Heart right ventricle (tissue), 16 donors: ENCODE measurements around the gene MGAT5. TPM values are rescaled to one million over a fixed set of nuclear protein-coding genes. Genes with fewer than 3 reads are reported as not detected.

Experiments
- ATAC-seq, 8 donors: fragments of 200-7000 bp; cut with Tn5 transposase; one replicate each; pipeline ENCODE4 v1.9.1; 2020; ENCODE audit warnings: mild to moderate bottlenecking in 8 of 8, moderate library complexity in 8 of 8, moderate number of reproducible peaks in 1 of 8
- DNase-seq, 2 donors: peaks; one replicate each; pipeline ENCODE4 v3.0.0-alpha.2; 2020
- H3K27ac ChIP-seq, 10 donors: fragments of 200-600 bp; sonication (generic) in 2 of 10; one replicate each; pipeline versions ENCODE4 v1.5.0 to v1.8.0; 2020 to 2022; ENCODE audit warnings: mild to moderate bottlenecking in 3 of 10
- H3K27me3 ChIP-seq, 7 donors: fragments of 200-600 bp; one replicate each; pipeline ENCODE4 v1.8.0; 2021 to 2022; ENCODE audit warnings: mild to moderate bottlenecking in 2 of 7
- H3K36me3 ChIP-seq, 9 donors: fragments of 200-600 bp; sonication (generic) in 1 of 9; one replicate each; pipeline versions ENCODE4 v1.5.0 to v1.8.0; 2020 to 2022; ENCODE audit warnings: mild to moderate bottlenecking in 2 of 9
- H3K4me1 ChIP-seq, 9 donors: fragments of 200-600 bp; sonication (generic) in 1 of 9; one replicate each; pipeline versions ENCODE4 v1.5.0 to v1.8.0; 2020 to 2022; ENCODE audit warnings: mild to moderate bottlenecking in 4 of 9
- H3K4me3 ChIP-seq, 10 donors: fragments of 200-600 bp; sonication (generic) in 2 of 10; one replicate each; pipeline versions ENCODE4 v1.5.0 to v1.8.0; 2020 to 2022; ENCODE audit warnings: mild to moderate bottlenecking in 7 of 10, moderate library complexity in 2 of 10
- H3K9me3 ChIP-seq, 11 donors: fragments of 200-600 bp in 10 of 11; sonication (generic) in 2 of 11; one replicate each; pipeline versions ENCODE4 v1.5.0 to v1.8.0; 2013 to 2022; ENCODE audit warnings: mild to moderate bottlenecking in 2 of 11, control low read depth in 1 of 11, moderate library complexity in 1 of 11
- WGBS, 2 donors: extraction: QIAGEN DNeasy Blood & Tissue Kit; methylation state at CpG; one replicate each; pipeline ENCODE4 v1.1.7; 2013; ENCODE audit warnings: inconsistent platforms in 1 of 2; 5-methylcytosine and 5-hydroxymethylcytosine counted together
- intact Hi-C, 10 donors: fragments of 100-400 bp; cut with DNase I; formaldehyde crosslinking; loops; one replicate each; pipeline versions ENCODE4 v1.11.1 to v1.14.2; 2022
- polyA plus RNA-seq, 2 donors: library from polyadenylated mRNA; stranded (reverse); fragments of 200-250 nt; gene quantifications; one replicate each; pipeline ENCODE4 v1.2.3, GENCODE V29; 2013
- total RNA-seq, 10 donors: library from RNA; stranded (reverse); fragmentation: NEBNext Ultra II Directional in 3 of 10; extraction: Animal tissue kit (Norgen Biotek cat#: 25700) in 3 of 10; gene quantifications; one replicate each; pipeline versions ENCODE4 v1.2.1 to v1.2.4, GENCODE V29; 2021 to 2023
- TF ChIP-seq, protein P1 (sequence below), 9 donors: fragments of 200-600 bp; sonication (generic) in 2 of 9; IDR thresholded peaks; one replicate each; pipeline versions ENCODE4 v1.5.0 to v1.8.0; 2021 to 2022; ENCODE audit warnings: antibody characterized with exemption in 9 of 9, mild to moderate bottlenecking in 5 of 9, moderate library complexity in 1 of 9
- donor health status: Arrhythmogenic right ventricular cardiomyopathy.
- donor health status: ischemic (EF 13 %, LVEDD 7.1; RV severe dilation, severe dysfunction).
- donor health status: healthy with polysubstance abuse.
- donor health status: DM: no; HTN: yes; CAD: no.
- donor health status: DM: no; HTN: no; CAD: no.
- donor health status: ischemic (EF 25% LVEDD 6.9; RV normal size, moderate dysfunction).
- donor health status: ischemic (EF 25% LVEDD 5.7; RV mildly dilated, moderate dysfunction).
- donor health status: healthy.
- donor health status: DM: yes; HTN: yes; CAD: no.
- donor health status: Ischemic cardiomyopathy.
- donor health status: ischemic (EF 35%, LVEDD 5.7; RV mildly dilated, moderate dysfunction).
- donor health status: nonischemic (EF 11% LVEDD 7.7; RV severe dilation, severe dysfunction).
- donor health status: DM: yes; HTN: yes; CAD: no.
- donor health status: PGD.
- donor health status: ischemic (EF 29% LVEDD 5.4; RV normal size, mild dysfunction).
- donor health status: nonischemic (EF 23%, LVEDD 6.1; RV moderate dilation, normal function).

The MGAT5 gene
- total and polyA plus RNA-seq, 12 donors: 6.4 to 111 (median 92.2) TPM

- intact Hi-C loops: no loop called here
Measured at GRCh38 chr2:134395779-134396178, 141.9 kb downstream of the MGAT5 start.

GRCh38 chr2:134396493-134396892 lies 142.6 kb downstream of the MGAT5 start:
- H3K27ac ChIP-seq: peak overlapping the region in 2 of 10 donors; percentile 24
- H3K9me3 ChIP-seq: no peaks in the 10 kb centered on the region
- H3K36me3 ChIP-seq: peaks cover 0 to 12% (median 0%) of the 10 kb centered on the region in 9 donors
- 69 to 71% methylated on average over 6 of the region's 6 CpGs for WGBS, 2 donors
- H3K4me3 ChIP-seq: no peak overlapping the region
- peak in 1 of 2 donors; percentile 14 for DNase-seq
- no peaks in the 10 kb centered on the region for H3K27me3 ChIP-seq
- H3K4me1 ChIP-seq: peaks cover 12 to 54% (median 32%) of the 10 kb centered on the region in 9 donors
- peak in 3 of 8 donors; percentile 10 to 65 (median 29) for ATAC-seq
- intact Hi-C loops: no loop called here
- TF ChIP-seq, protein P1, sequence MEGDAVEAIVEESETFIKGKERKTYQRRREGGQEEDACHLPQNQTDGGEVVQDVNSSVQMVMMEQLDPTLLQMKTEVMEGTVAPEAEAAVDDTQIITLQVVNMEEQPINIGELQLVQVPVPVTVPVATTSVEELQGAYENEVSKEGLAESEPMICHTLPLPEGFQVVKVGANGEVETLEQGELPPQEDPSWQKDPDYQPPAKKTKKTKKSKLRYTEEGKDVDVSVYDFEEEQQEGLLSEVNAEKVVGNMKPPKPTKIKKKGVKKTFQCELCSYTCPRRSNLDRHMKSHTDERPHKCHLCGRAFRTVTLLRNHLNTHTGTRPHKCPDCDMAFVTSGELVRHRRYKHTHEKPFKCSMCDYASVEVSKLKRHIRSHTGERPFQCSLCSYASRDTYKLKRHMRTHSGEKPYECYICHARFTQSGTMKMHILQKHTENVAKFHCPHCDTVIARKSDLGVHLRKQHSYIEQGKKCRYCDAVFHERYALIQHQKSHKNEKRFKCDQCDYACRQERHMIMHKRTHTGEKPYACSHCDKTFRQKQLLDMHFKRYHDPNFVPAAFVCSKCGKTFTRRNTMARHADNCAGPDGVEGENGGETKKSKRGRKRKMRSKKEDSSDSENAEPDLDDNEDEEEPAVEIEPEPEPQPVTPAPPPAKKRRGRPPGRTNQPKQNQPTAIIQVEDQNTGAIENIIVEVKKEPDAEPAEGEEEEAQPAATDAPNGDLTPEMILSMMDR (IDR thresholded peaks at IDR 0.05): no peak

More at GRCh38 chr2:134395779-134396178, 141.9 kb downstream of the MGAT5 start:
- Histone ChIP-seq H3K27ac (no peak overlapping the region), H3K9me3 (no peaks in the 10 kb centered on the region), H3K4me1 (peaks cover 5 to 47% (median 26%) of the 10 kb centered on the region in 9 donors), H3K36me3 (peaks cover 0 to 17% (median 0%) of the 10 kb centered on the region in 9 donors), H3K4me3 (no peak overlapping the region), H3K27me3 (no peaks in the 10 kb centered on the region)
- DNase-seq (no peak), ATAC-seq (no peak)
- TF ChIP-seq, protein P1 (IDR thresholded peaks at IDR 0.05): no peak
- 66 to 68% methylated on average over 1 of the region's 1 CpG for WGBS, 2 donors

DNA sequence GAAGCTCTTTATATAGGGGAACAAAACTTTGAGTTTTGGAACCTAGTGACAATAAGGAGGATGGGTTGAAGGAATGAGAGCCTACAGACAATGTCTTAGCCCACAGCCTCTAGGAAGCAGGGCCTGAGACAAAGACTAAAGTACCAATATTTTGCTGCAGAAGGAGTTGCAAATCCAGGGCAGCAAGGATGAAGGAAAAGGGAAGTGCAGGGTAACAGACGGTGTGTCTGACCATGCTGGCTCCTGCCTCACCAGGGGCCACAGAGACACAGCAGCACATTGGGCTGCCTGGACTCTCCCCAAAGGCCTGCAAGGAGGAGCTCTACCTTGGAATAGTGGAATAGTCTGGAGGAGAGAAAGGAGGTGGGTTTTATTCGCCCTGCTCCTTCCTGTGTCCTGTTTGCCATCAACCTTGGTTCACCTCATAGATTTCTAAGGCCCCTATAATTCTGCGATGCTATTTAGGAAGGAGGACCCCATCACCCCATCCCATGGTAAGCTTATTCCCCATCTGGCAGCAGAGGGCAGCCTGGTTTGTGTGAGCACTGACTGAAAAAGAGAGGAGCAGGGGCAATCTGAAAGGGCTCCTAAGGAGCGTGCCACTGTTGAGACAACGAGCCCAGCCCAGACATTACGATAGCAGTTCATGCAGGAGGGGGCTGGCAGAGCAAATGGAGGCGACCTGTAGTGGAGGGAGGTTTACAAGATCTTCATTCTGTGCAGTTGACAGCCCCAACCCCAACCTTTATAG lies 143.4 kb downstream of the MGAT5 start:
- 95 to 96% methylated on average over 7 of the region's 7 CpGs for WGBS, 2 donors
- H3K27ac ChIP-seq: peak overlapping the region in 2 of 10 donors; percentile 24
- peaks cover 16 to 59% (median 32%) of the 10 kb centered on the region in 9 donors for H3K4me1 ChIP-seq

DNA sequence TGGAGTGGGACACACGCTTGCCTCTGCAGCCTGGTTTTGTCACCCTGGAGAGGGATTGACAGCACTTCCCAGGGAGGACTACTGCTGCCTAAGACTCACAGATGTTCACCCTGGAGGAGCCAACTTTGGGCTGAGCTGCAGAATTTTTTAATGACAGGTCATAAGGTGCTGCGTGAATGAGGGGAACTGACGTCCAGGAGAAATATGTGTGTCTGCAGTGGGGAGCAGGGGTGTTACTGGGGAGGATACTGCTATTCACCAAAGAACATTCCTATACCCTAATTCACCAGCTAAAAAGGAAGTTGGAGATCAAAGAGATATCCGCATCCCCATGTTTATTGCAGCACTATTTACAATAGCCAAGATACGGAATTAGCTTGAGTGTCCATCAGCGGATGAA lies 144.4 kb downstream of the MGAT5 start:
- Histone ChIP-seq H3K27me3 (no peaks in the 10 kb centered on the region), H3K36me3 (peaks cover 0 to 17% (median 0%) of the 10 kb centered on the region in 9 donors), H3K4me3 (no peak overlapping the region), H3K27ac (no peak overlapping the region), H3K9me3 (no peaks in the 10 kb centered on the region), H3K4me1 (peaks cover 16 to 64% (median 36%) of the 10 kb centered on the region in 9 donors)
- 88 to 89% methylated on average over 6 of the region's 6 CpGs for WGBS, 2 donors
- TF ChIP-seq, protein P1 (IDR thresholded peaks at IDR 0.05): no peak
- DNase-seq (no peak), ATAC-seq (no peak)
- intact Hi-C loops: no loop called here

More for the DNA sequence above, 143.4 kb downstream of the MGAT5 start:
- intact Hi-C loops: no loop called here
- Histone ChIP-seq H3K9me3 (no peaks in the 10 kb centered on the region), H3K36me3 (peaks cover 0 to 12% (median 0%) of the 10 kb centered on the region in 9 donors), H3K4me3 (no peak overlapping the region), H3K27me3 (no peaks in the 10 kb centered on the region)
- TF ChIP-seq, protein P1 (IDR thresholded peaks at IDR 0.05): no peak
- DNase-seq (no peak), ATAC-seq (no peak)
